SK-N-MC (cell line): Measurements from ENCODE around the gene DNAAF8.

Experiments
- DNase-seq: peaks from one replicate; pipeline ENCODE4 v3.0.0-alpha.2; 2011; ENCODE audit warnings: low read depth, low spot score
- H3K27ac ChIP-seq: fragments of 200-600 bp; sonication (generic); 2 replicates; pipeline ENCODE4 v1.5.1; 2016; ENCODE audit warnings: mixed run types
- H3K36me3 ChIP-seq: fragments of 200-600 bp; sonication (generic); 2 replicates; pipeline ENCODE4 v1.6.1; 2017; ENCODE audit warnings: antibody characterized with exemption, low read length, mixed read lengths; ENCODE audit not compliant: insufficient read depth
- H3K4me3 ChIP-seq: fragments of 200-600 bp; sonication (generic); 2 replicates; pipeline ENCODE4 v1.5.1; 2016
- H3K9ac ChIP-seq: fragments of 200-600 bp; sonication (generic); 2 replicates; pipeline ENCODE4 v1.8.0; 2017; ENCODE audit warnings: mixed run types, mixed read lengths; ENCODE audit not compliant: insufficient read length
- H3K9me3 ChIP-seq: fragments of 200-600 bp; sonication (generic); 2 replicates; pipeline ENCODE4 v1.6.1; 2017; ENCODE audit warnings: low read depth, mild to moderate bottlenecking, antibody characterized with exemption, low read length, moderate library complexity, mixed read lengths
- EZH2 ChIP-seq: fragments of 200-600 bp; sonication (generic); IDR thresholded peaks from one replicate; pipeline ENCODE4 v1.6.1; 2017; ENCODE audit warnings: antibody characterized with exemption
- FOXP2 ChIP-seq: optimal IDR thresholded peaks from 2 replicates; pipeline ENCODE3; 2011; ENCODE audit warnings: mild to moderate bottlenecking, moderate library complexity; ENCODE audit not compliant: insufficient read depth; ENCODE audit errors: extremely low read length, control extremely low read depth
- POLR2AphosphoS5 ChIP-seq: IDR thresholded peaks from 2 replicates; pipeline ENCODE4 v1.6.1; 2012; ENCODE audit warnings: mild to moderate bottlenecking, low read depth, low read length, borderline replicate concordance

The DNAAF8 gene

DNA sequence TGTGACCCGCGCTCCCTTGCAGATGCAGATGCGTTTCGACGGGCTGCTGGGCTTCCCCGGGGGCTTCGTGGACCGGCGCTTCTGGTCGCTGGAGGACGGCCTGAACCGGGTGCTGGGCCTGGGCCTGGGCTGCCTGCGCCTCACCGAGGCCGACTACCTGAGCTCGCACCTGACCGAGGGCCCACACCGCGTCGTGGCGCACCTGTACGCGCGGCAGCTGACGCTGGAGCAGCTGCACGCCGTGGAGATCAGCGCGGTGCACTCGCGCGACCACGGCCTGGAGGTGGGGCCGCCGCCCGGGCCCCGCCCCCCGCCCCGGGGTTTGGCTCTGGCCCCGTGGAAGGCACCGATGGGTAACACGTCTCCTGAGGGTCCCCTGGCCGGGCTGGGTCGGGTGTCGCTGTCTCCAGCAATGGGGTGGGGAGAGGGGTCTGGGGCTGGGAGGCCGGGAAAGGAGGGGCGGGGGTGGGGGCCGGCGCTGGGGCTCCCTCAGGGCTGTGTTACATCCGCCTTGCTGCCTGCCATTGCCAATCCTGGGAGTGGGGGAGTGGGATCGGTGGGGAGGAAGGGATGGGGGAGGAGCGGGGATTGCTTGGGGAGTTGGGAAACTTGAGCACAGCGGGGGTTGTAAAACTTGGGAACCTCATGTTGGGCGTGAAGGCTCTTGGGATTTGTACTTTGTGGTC, 40.2 kb upstream of the DNAAF8 start:
- TF ChIP-seq EZH2 (no peak), FOXP2 (no peak), POLR2AphosphoS5 (no peak)
- Histone ChIP-seq H3K9ac (peak overlapping the region; percentile 84), H3K4me3 (peak overlapping the region; percentile 94), H3K27ac (no peak overlapping the region; the same call in 1 of the 2 replicates), H3K9me3 (no peaks in the 10 kb centered on the region), H3K36me3 (peaks cover 19% of the 10 kb centered on the region; the same call in 1 of the 2 replicates)
- DNase-seq, result no peak

GRCh38 chr16:4694642-4695451, 39.5 kb upstream of the DNAAF8 start:
- Histone ChIP-seq H3K27ac (0 out of 2 replicates have a peak overlapping the region, but pooled peaks have one; percentile 6), H3K36me3 (peaks cover 22% of the 10 kb centered on the region; the same call in 1 of the 2 replicates), H3K9ac (no peak overlapping the region), H3K4me3 (peak overlapping the region; percentile 94), H3K9me3 (no peaks in the 10 kb centered on the region)
- TF ChIP-seq EZH2, result no peak
- no peak for TF ChIP-seq FOXP2
- no peak for TF ChIP-seq POLR2AphosphoS5
- no peak for DNase-seq

DNA sequence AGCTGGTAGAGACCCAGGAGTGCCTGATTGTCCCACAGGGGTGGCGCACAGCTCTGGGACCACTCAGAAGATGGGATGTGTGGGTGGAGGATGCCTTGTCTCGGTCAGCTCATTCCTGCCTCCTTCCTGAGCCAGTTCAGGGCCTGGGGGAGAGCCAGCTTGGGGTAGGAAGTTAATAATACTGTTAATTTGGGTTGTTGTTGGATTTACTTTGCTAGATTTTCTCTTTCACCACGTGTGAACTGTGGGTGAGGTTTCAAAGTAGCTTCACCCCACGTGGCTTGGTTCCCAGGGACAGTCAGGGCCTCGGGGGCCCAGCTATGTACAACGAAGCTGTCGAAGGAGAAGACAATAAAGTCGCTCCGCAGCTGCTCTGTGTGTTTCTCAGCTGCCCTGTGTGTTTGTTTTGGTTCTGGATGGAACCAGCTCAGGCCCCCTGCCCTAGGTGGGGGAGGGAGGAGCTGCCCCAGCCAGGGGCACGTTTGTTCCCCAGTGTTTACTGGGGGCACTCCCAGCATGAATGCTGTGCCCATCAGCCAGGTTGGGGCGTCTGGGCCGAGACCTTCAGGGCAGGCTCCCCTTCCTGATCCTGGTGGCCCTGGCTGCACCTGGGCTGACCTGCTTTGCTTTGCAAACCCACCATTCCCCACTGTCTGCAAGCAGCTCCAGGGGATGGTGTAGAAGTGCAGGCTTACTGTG, 38.7 kb upstream of the DNAAF8 start:
- Histone ChIP-seq H3K4me3 (no peak overlapping the region), H3K27ac (0 out of 2 replicates have a peak overlapping the region, but pooled peaks have one; percentile 6), H3K36me3 (peaks cover 22% of the 10 kb centered on the region; the same call in 1 of the 2 replicates), H3K9ac (no peak overlapping the region), H3K9me3 (no peaks in the 10 kb centered on the region)
- DNase-seq, result no peak
- TF ChIP-seq FOXP2 (no peak), POLR2AphosphoS5 (no peak), EZH2 (no peak)

DNA sequence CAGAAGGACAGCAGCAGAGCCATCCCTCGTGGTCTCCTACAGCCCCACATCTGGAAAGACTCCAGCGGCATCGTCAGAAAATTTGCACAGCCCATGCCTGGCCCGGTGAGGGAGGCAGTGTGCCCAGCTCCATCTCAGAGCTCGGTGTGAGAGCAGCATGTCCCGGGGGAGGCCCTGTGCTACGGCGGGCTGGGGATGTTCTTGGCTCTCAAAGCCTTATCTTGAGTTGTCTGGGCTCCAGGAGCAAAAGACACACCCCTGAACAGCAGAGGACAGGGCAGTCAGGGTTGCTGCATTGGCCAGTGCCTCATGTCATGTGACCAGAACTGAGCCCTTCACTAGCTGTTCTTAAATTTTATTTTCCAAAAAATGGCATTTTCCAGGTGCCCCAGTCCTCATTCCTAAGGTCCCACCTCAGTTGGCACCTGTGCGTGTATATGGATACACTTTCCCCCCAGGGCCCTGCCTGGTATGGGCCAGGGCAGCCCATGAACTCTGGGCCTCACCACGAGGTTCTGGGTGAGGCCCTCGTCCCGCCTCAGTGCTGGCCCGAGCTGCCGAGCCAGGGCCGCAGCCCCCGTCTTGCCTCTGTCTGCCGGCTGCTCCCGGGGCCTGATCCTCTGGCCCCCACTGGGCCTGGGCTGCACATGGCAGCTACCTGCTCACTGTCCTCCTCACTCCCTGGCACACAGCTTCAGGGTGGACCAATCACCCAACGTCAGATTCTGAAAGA, 38.0 kb upstream of the DNAAF8 start:
- H3K27ac ChIP-seq, result no peak overlapping the region
- no peak overlapping the region for H3K9ac ChIP-seq
- no peaks in the 10 kb centered on the region for H3K9me3 ChIP-seq
- TF ChIP-seq EZH2, result no peak
- TF ChIP-seq POLR2AphosphoS5, result no peak
- no peak for TF ChIP-seq FOXP2
- H3K4me3 ChIP-seq, result no peak overlapping the region
- no peak for DNase-seq
- H3K36me3 ChIP-seq, result peaks cover 22% of the 10 kb centered on the region; the same call in 1 of the 2 replicates

GRCh38 chr16:4696905-4697847, 37.2 kb upstream of the DNAAF8 start:
- peaks cover 22% of the 10 kb centered on the region; the same call in 1 of the 2 replicates for H3K36me3 ChIP-seq
- no peak for TF ChIP-seq FOXP2
- TF ChIP-seq POLR2AphosphoS5, result no peak
- TF ChIP-seq EZH2, result no peak
- no peak overlapping the region for H3K27ac ChIP-seq
- no peaks in the 10 kb centered on the region for H3K9me3 ChIP-seq
- no peak overlapping the region for H3K9ac ChIP-seq
- no peak overlapping the region for H3K4me3 ChIP-seq
- DNase-seq, result no peak

GRCh38 chr16:4697848-4698291, 36.5 kb upstream of the DNAAF8 start:
- TF ChIP-seq EZH2, result no peak
- Histone ChIP-seq H3K9me3 (no peaks in the 10 kb centered on the region), H3K4me3 (no peak overlapping the region), H3K36me3 (peaks cover 22% of the 10 kb centered on the region; the same call in 1 of the 2 replicates), H3K9ac (no peak overlapping the region), H3K27ac (no peak overlapping the region)
- DNase-seq, result no peak
